ENCODE measurements around the gene ANKEF1. TPM values are rescaled to one million over a fixed set of nuclear protein-coding genes. Genes with fewer than 3 reads are reported as not detected.

The ANKEF1 gene
- total and polyA plus RNA-seq, 2 experiments from 2014 or later, result 4.7 to 9.7 TPM

GRCh38 chr20:10004900-10005299 is 29.9 kb upstream of the ANKEF1 start:
- H3K4me2 ChIP-seq, result no peak overlapping the region
- Mint-ChIP-seq H3K4me3 (no peak overlapping the region), H3K27me3 (ENCODE audit: insufficient read depth, low read depth, poor library complexity) (peaks cover 2% of the 10 kb centered on the region), H3K27ac (peak overlapping the region; percentile 50; the same call in 1 of the 2 replicates), H3K9me3 (peaks cover 6% of the 10 kb centered on the region; the same call in 1 of the 3 replicates), H3K4me1 (peaks cover 24% of the 10 kb centered on the region), H3K36me3 (ENCODE audit: low read depth) (no peaks in the 10 kb centered on the region; the same call in 1 of the 3 replicates)
- no peaks in the 10 kb centered on the region for H3K79me2 ChIP-seq (replicated peaks; ENCODE audit: insufficient read depth)
- H3K36me3 ChIP-seq (ENCODE audit: insufficient read depth), result no peaks in the 10 kb centered on the region; the same call in 1 of the 2 replicates
- H3K27ac ChIP-seq (ENCODE audit: low read depth), result no peak overlapping the region
- H3K9me2 ChIP-seq (ENCODE audit: insufficient read depth), result peaks cover 5% of the 10 kb centered on the region
- H3K27me3 ChIP-seq (ENCODE audit: insufficient read depth), result no peaks in the 10 kb centered on the region
- no peaks in the 10 kb centered on the region for H3F3A ChIP-seq (replicated peaks; ENCODE audit: low read depth)
- DNase-seq (ENCODE audit: low spot score) (no peak), ATAC-seq (no peak)
- H3K4me3 ChIP-seq, result no peak overlapping the region
- 0 out of 2 replicates have a peak, but pooled peaks cover 11% of the 10 kb centered on the region for H3K4me1 ChIP-seq (ENCODE audit: insufficient read depth)
- no peaks in the 10 kb centered on the region for H4K20me1 ChIP-seq (replicated peaks; ENCODE audit: insufficient read depth)
- TF ChIP-seq EZH2 (IDR thresholded peaks at IDR 0.05; ENCODE audit: low read depth, unreplicated experiment), result no peak
- no peak for TF ChIP-seq NANOG (IDR thresholded peaks at IDR 0.05; ENCODE audit: borderline replicate concordance)
- TF ChIP-seq, protein P1, sequence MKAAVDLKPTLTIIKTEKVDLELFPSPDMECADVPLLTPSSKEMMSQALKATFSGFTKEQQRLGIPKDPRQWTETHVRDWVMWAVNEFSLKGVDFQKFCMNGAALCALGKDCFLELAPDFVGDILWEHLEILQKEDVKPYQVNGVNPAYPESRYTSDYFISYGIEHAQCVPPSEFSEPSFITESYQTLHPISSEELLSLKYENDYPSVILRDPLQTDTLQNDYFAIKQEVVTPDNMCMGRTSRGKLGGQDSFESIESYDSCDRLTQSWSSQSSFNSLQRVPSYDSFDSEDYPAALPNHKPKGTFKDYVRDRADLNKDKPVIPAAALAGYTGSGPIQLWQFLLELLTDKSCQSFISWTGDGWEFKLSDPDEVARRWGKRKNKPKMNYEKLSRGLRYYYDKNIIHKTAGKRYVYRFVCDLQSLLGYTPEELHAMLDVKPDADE (IDR thresholded peaks at IDR 0.05), result no peak
- no peak overlapping the region; the same call in 1 of the 2 replicates for H2AFZ ChIP-seq

DNA sequence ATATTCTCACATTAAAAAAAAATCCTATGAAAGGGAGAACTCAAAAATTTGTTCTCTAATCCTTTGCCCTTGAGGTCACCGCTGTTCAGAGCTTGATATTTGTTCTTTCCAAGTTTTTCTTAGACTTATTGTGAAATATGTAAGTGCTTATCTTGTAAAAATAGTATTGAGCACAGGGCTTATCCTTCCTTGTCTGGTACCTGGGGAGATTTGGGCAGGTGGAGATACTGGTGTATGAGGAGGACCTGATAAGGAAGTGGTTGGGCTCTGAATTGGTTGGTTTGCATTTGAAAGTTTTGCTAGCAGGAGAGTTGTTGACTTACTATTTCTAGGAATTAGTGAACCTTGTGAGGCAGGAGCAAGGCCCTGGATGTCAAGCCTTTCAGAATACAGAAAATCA is 28.9 kb upstream of the ANKEF1 start:
- H3F3A ChIP-seq (replicated peaks; ENCODE audit: low read depth), result no peaks in the 10 kb centered on the region
- H3K79me2 ChIP-seq (replicated peaks; ENCODE audit: insufficient read depth), result no peaks in the 10 kb centered on the region
- ATAC-seq (peak; percentile 52), DNase-seq (ENCODE audit: low spot score) (peak; percentile 8)
- Mint-ChIP-seq H3K4me1 (peaks cover 24% of the 10 kb centered on the region), H3K9me3 (peaks cover 6% of the 10 kb centered on the region; the same call in 1 of the 3 replicates), H3K4me3 (no peak overlapping the region), H3K27me3 (ENCODE audit: insufficient read depth, low read depth, poor library complexity) (peaks cover 2% of the 10 kb centered on the region), H3K36me3 (ENCODE audit: low read depth) (no peaks in the 10 kb centered on the region; the same call in 1 of the 3 replicates), H3K27ac (peak overlapping the region; percentile 47; the same call in 1 of the 2 replicates)
- H2AFZ ChIP-seq, result no peak overlapping the region
- H3K4me3 ChIP-seq, result no peak overlapping the region
- H3K4me2 ChIP-seq, result no peak overlapping the region
- H3K27me3 ChIP-seq (ENCODE audit: insufficient read depth), result no peaks in the 10 kb centered on the region
- H3K27ac ChIP-seq (ENCODE audit: low read depth), result no peak overlapping the region; the same call in 1 of the 2 replicates
- H3K9me2 ChIP-seq (ENCODE audit: insufficient read depth), result peaks cover 4% of the 10 kb centered on the region; the same call in 1 of the 2 replicates
- no peaks in the 10 kb centered on the region; the same call in 1 of the 2 replicates for H3K36me3 ChIP-seq (ENCODE audit: insufficient read depth)
- H3K4me1 ChIP-seq (ENCODE audit: insufficient read depth), result 0 out of 2 replicates have a peak, but pooled peaks cover 11% of the 10 kb centered on the region
- H4K20me1 ChIP-seq (replicated peaks; ENCODE audit: insufficient read depth), result no peaks in the 10 kb centered on the region
- no peak for TF ChIP-seq JUNB (IDR thresholded peaks at IDR 0.05; ENCODE audit: unreplicated experiment)
- TF ChIP-seq ZNF331 (CRISPR knock-in tag; IDR thresholded peaks at IDR 0.05; ENCODE audit: low read depth), result no peak
- no peak for TF ChIP-seq STAT1 (IDR thresholded peaks at IDR 0.05; ENCODE audit: unreplicated experiment)
- TF ChIP-seq REST (IDR thresholded peaks at IDR 0.05; ENCODE audit: unreplicated experiment), result no peak
- TF ChIP-seq EZH2phosphoT487 (IDR thresholded peaks at IDR 0.05; ENCODE audit: unreplicated experiment), result no peak
- TF ChIP-seq CREB1 (CRISPR knock-in tag; IDR thresholded peaks at IDR 0.05; ENCODE audit: low read depth), result no peak
- no peak for TF ChIP-seq CTCF (conservative IDR thresholded peaks at IDR 0.05; ENCODE audit: low read depth in 2 of 2)
- TF ChIP-seq EZH2 (IDR thresholded peaks at IDR 0.05; ENCODE audit: low read depth, unreplicated experiment), result no peak
- no peak for TF ChIP-seq ZNF114 (CRISPR knock-in tag; IDR thresholded peaks at IDR 0.05)
